K562 (cell line): Measurements from ENCODE around the gene IL6ST.
"Not testable (repeated sequence)": the region's sequence is repeated elsewhere in the genome, so short reads cannot be mapped to it uniquely, and the experiment has no call there.

ENCODE experiments used
- CBFB ChIP-seq: sonication (generic); formaldehyde crosslinking; IDR thresholded peaks from 2 replicates; pipeline ENCODE4 v1.4.0; 2020; ENCODE audit warnings: mild to moderate bottlenecking, missing genetic modification reagents
- CBX3 ChIP-seq, 2 experiments: IDR thresholded peaks; 1 replicate in 1 of 2; 2 replicates in 1 of 2; pipeline ENCODE4 v1.6.1; 2012; ENCODE audit warnings: inconsistent platforms in 2 of 2, low read length in 2 of 2, borderline replicate concordance in 1 of 2, control low read depth in 1 of 2
- CTCF ChIP-seq, 3 experiments: IDR thresholded peaks in 2 of 3; conservative IDR thresholded peaks in 1 of 3; 2 replicates each; pipeline ENCODE4 v1.5.1; 2011 to 2012; ENCODE audit warnings: low read length in 3 of 3, mild to moderate bottlenecking in 3 of 3, control low read depth in 2 of 3, improper control_type of control experiment in 1 of 3, inconsistent platforms in 1 of 3, low read depth in 1 of 3, mixed read lengths in 1 of 3, moderate library complexity in 1 of 3; ENCODE audit not compliant: insufficient read depth in 2 of 3
- HDGF ChIP-seq: fragments of 450-650 bp; IDR thresholded peaks from 2 replicates; pipeline ENCODE4 v1.6.1; 2016
- MBD2 ChIP-seq: sonication (generic); IDR thresholded peaks from 2 replicates; pipeline ENCODE4 v1.6.1; 2016; ENCODE audit warnings: low read depth, borderline replicate concordance
- NFRKB ChIP-seq: fragments of 450-650 bp; IDR thresholded peaks from 2 replicates; pipeline ENCODE4 v1.6.1; 2016; ENCODE audit warnings: low read depth
- RBM14 ChIP-seq: fragments of 200-400 bp; formaldehyde crosslinking; IDR thresholded peaks from 2 replicates; pipeline ENCODE4 v1.6.1; 2018; ENCODE audit warnings: low read depth, mild to moderate bottlenecking, low read length, moderate library complexity, borderline replicate concordance; ENCODE audit not compliant: insufficient read depth
- SPI1 ChIP-seq: IDR thresholded peaks from 2 replicates; pipeline ENCODE4 v1.6.1; 2011; ENCODE audit warnings: low read depth, low read length, control low read depth, borderline replicate concordance
- SREBF2 ChIP-seq: sonication (generic); formaldehyde crosslinking; IDR thresholded peaks from 2 replicates; pipeline ENCODE4 v1.4.0; 2020; ENCODE audit warnings: mild to moderate bottlenecking, missing genetic modification reagents
- TAF7 ChIP-seq: fragments of 450-650 bp; IDR thresholded peaks from 2 replicates; pipeline ENCODE4 v1.6.1; 2016; ENCODE audit warnings: missing genetic modification characterization, missing compliant biosample characterization
- ZBTB8A ChIP-seq: fragments of 450-650 bp; IDR thresholded peaks from 2 replicates; pipeline ENCODE4 v1.6.1; 2018; ENCODE audit warnings: mild to moderate bottlenecking, moderate library complexity; ENCODE audit not compliant: partially characterized antibody
- ZNF146 ChIP-seq: IDR thresholded peaks from one replicate; pipeline ENCODE4 v1.6.1; 2018; ENCODE audit warnings: missing compliant biosample characterization; ENCODE audit not compliant: unreplicated experiment
- ZNF282 ChIP-seq: sonication (generic); formaldehyde crosslinking; IDR thresholded peaks from 2 replicates; pipeline ENCODE4 v1.8.1; 2023; ENCODE audit warnings: missing genetic modification reagents

GRCh38 chr5:55941154-55941553 lies 53.6 kb downstream of the IL6ST start:
- TF ChIP-seq CBFB; HDGF; RBM14; MBD2; TAF7 (tag); NFRKB; ZBTB8A; CTCF (IDR thresholded peaks at IDR 0.05 in 2 of 3, conservative IDR thresholded peaks at IDR 0.05 in 1 of 3; ENCODE audit: insufficient read depth in 2 of 3, low read depth in 1 of 3, low read length in 3 of 3); ZNF282 (CRISPR knock-in tag); ZNF146 (CRISPR knock-in tag); CBX3 (IDR thresholded peaks at IDR 0.05; ENCODE audit: borderline replicate concordance in 1 of 2, low read length in 2 of 2); SPI1; SREBF2 (CRISPR knock-in tag): not testable (repeated sequence)
